WERI-Rb-1 (cell line): ENCODE data around the gene ROR2.

Source experiments
- DNase-seq: peaks from one replicate; pipeline ENCODE4 v3.0.0-alpha.2; 2020
- H3K27ac ChIP-seq: fragments of 250-450 bp; sonication (Bioruptor Pico); 2 replicates; pipeline ENCODE4 v1.5.1; 2020; ENCODE audit warnings: mild to moderate bottlenecking, moderate library complexity
- H3K27me3 ChIP-seq: fragments of 250-450 bp; sonication (Bioruptor Pico); 2 replicates; pipeline ENCODE4 v1.5.1; 2021; ENCODE audit warnings: mild to moderate bottlenecking, low read depth, moderate library complexity; ENCODE audit not compliant: insufficient read depth, severe bottlenecking
- H3K36me3 ChIP-seq: fragments of 250-450 bp; sonication (Bioruptor Pico); 2 replicates; pipeline ENCODE4 v1.5.1; 2020; ENCODE audit warnings: mild to moderate bottlenecking, moderate library complexity
- H3K4me3 ChIP-seq: 2 replicates; pipeline ENCODE4 v1.5.1; 2011; ENCODE audit warnings: low read depth, mild to moderate bottlenecking, control low read depth, low read length
- H3K9me3 ChIP-seq: fragments of 250-450 bp; sonication (Bioruptor Pico); 2 replicates; pipeline ENCODE4 v1.5.1; 2021; ENCODE audit warnings: mild to moderate bottlenecking, moderate library complexity; ENCODE audit not compliant: severe bottlenecking
- TF ChIP-seq, protein P1 (sequence below): IDR thresholded peaks from 2 replicates; pipeline ENCODE4 v1.5.1; 2011; ENCODE audit warnings: low read depth, mild to moderate bottlenecking, control low read depth, inconsistent platforms, low read length

Gene ROR2

DNA sequence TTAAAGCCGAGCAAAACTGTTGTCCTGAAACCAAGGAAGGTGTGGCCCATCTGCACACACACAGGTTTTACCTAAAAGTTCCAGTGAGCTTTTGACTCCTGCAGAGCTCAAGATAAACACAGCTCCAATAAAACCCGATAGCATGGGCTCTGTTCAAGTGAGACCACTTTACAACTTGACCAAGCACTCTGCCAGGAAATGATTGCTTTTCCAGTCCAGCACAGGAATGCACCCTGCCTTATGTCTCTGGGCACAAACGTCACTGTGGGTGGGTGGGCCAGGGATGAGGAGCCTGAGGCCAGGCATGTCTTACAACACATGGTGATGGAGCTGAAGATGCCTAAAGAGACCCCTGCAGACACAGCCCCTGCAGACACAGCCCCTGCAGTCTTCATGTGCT lies 115.3 kb downstream of the ROR2 start:
- TF ChIP-seq, protein P1, sequence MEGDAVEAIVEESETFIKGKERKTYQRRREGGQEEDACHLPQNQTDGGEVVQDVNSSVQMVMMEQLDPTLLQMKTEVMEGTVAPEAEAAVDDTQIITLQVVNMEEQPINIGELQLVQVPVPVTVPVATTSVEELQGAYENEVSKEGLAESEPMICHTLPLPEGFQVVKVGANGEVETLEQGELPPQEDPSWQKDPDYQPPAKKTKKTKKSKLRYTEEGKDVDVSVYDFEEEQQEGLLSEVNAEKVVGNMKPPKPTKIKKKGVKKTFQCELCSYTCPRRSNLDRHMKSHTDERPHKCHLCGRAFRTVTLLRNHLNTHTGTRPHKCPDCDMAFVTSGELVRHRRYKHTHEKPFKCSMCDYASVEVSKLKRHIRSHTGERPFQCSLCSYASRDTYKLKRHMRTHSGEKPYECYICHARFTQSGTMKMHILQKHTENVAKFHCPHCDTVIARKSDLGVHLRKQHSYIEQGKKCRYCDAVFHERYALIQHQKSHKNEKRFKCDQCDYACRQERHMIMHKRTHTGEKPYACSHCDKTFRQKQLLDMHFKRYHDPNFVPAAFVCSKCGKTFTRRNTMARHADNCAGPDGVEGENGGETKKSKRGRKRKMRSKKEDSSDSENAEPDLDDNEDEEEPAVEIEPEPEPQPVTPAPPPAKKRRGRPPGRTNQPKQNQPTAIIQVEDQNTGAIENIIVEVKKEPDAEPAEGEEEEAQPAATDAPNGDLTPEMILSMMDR, result no peak
- H3K36me3 ChIP-seq, result no peaks in the 10 kb centered on the region
- H3K27ac ChIP-seq, result no peak overlapping the region
- H3K4me3 ChIP-seq, result no peak overlapping the region
- H3K27me3 ChIP-seq, result no peaks in the 10 kb centered on the region
- DNase-seq, result no peak
- no peaks in the 10 kb centered on the region for H3K9me3 ChIP-seq

DNA sequence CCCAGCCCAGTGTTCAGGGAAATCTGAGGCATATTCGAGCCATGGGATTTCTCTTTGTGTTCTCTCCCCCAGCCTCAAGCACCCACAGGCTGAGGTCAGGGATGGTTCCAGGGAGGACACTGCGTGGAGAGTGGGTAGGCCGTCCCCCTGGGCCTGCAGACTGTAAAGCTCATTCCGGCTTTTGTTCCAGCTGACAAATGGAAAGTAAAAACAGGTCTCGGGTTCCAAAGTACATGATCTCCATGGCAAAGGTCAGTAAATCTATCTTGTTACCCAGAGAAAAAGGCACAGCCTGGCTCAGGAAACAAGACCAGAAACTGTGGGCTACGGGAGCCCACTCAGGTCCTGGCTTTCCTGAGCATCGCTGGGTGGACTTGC lies 116.2 kb downstream of the ROR2 start:
- no peaks in the 10 kb centered on the region for H3K27me3 ChIP-seq
- no peaks in the 10 kb centered on the region for H3K36me3 ChIP-seq
- TF ChIP-seq, protein P1, result no peak
- H3K4me3 ChIP-seq, result no peak overlapping the region
- DNase-seq, result no peak
- no peaks in the 10 kb centered on the region for H3K9me3 ChIP-seq
- H3K27ac ChIP-seq, result no peak overlapping the region

DNA sequence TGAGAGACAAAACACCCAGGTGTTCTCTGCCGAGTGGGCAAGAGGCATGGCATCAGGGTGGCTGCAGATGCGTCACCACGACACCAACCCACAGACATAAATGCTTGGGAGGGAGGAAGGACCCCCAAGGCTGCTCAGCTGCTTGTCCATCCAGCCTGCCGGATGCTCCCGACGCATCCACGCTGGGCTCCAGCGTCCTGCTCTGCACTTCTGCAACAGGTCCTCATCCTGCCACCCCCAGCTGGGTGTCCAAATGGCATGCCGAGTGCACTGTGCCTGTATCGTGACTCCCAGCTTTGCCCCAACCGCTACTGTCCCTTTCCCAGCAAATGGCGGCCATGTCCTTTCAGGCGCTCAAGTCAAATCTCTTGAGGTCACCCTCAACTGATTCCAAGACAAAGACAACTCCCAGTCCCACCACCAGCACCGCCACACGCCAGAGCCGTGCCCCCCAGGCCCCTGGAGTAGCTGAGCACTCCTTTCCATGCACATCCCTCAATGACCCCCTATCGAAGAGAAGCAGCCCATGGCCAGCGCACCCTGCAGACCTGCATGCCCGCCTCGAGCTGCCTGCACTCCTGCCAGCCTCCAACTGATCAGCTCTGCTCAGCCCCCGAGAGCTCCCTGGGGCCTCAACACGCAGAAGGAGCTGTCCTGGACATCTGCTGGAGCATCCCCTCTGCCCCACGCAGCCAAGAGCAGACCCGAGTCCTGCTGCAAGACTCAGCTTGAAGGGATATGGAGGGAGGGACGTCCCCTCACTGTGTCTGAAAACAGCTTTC lies 116.7 kb downstream of the ROR2 start:
- Histone ChIP-seq H3K27ac (no peak overlapping the region), H3K9me3 (no peaks in the 10 kb centered on the region), H3K36me3 (no peaks in the 10 kb centered on the region), H3K4me3 (no peak overlapping the region), H3K27me3 (no peaks in the 10 kb centered on the region)
- TF ChIP-seq, protein P1, result no peak
- no peak for DNase-seq

DNA sequence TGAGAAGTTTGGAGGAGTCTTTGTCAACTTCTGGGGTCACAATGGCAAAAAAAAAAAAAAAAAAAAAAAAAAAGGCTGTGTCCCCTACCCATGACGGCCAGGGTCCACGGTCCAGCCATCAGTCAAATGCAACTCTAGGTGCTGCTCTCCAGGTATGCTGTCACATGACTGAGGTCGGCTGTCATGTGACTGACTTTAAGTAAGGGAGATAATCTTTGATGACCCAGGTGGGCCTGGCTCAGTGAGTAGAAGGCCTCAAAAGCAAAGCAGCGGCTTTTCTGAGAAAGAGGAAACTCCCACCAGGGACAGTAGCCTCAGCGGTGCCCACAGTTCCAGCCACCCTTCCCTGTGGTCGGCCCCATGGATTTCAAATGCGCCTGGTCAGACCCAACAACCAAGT lies 117.7 kb downstream of the ROR2 start:
- no peaks in the 10 kb centered on the region for H3K27me3 ChIP-seq
- H3K4me3 ChIP-seq, result no peak overlapping the region
- no peak for DNase-seq
- H3K27ac ChIP-seq, result no peak overlapping the region
- no peaks in the 10 kb centered on the region for H3K36me3 ChIP-seq
- no peaks in the 10 kb centered on the region for H3K9me3 ChIP-seq
- TF ChIP-seq, protein P1, result no peak

GRCh38 chr9:91825866-91826265 lies 124.2 kb downstream of the ROR2 start:
- TF ChIP-seq, protein P1, result no peak
- no peak for DNase-seq
- Histone ChIP-seq H3K36me3 (no peaks in the 10 kb centered on the region), H3K27ac (no peak overlapping the region), H3K4me3 (no peak overlapping the region), H3K9me3 (no peaks in the 10 kb centered on the region), H3K27me3 (no peaks in the 10 kb centered on the region)

DNA sequence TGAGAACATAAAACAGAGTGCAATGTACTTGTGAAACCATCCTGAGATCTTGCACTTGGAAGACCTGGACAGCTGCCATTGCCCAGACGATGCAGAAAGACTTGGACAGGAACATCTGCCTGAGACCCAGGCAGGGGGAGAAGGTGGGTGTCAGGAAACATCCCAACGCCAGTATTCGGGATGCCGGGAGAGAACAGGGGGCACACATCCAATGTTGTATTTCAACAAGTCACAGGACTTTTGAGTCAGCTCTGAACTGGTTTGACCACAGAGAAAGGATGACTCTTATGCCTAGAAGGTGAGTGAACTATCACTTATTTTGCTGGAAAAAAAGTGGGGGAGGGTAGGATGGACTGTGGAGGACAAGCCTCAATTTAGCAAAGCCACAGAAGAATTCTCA lies 124.6 kb downstream of the ROR2 start:
- Histone ChIP-seq H3K27me3 (no peaks in the 10 kb centered on the region), H3K9me3 (no peaks in the 10 kb centered on the region), H3K4me3 (no peak overlapping the region), H3K36me3 (no peaks in the 10 kb centered on the region), H3K27ac (no peak overlapping the region)
- TF ChIP-seq, protein P1, result no peak
- no peak for DNase-seq
